Vagina (tissue), 2 donors: ENCODE measurements around the gene SLBP. TPM values are rescaled to one million over a fixed set of nuclear protein-coding genes. Genes with fewer than 3 reads are reported as not detected.

Source experiments
- DNase-seq, 2 donors: peaks; one replicate each; pipeline ENCODE4 v3.0.0-alpha.2; 2017; ENCODE audit errors: extremely low spot score in 2 of 2
- H3K27ac ChIP-seq: fragments of 200-600 bp; sonication (generic); one replicate; pipeline ENCODE4 v1.5.1; 2019
- H3K27me3 ChIP-seq: fragments of 200-600 bp; sonication (generic); one replicate; pipeline ENCODE4 v1.5.1; 2019
- H3K36me3 ChIP-seq, 2 donors: fragments of 200-600 bp; sonication (generic); one replicate each; pipeline ENCODE4 v1.5.1; 2017 to 2019
- H3K4me1 ChIP-seq: fragments of 200-600 bp; sonication (generic); one replicate; pipeline ENCODE4 v1.5.1; 2019
- H3K4me3 ChIP-seq, 2 donors: fragments of 200-600 bp; sonication (generic); 1 replicate in 1 of 2; 2 replicates in 1 of 2; pipeline ENCODE4 v1.5.1; 2016 to 2019
- H3K9me3 ChIP-seq: fragments of 200-600 bp; sonication (generic); one replicate; pipeline ENCODE4 v1.5.1; 2019
- POLR2A ChIP-seq, 2 donors: fragments of 450-650 bp; IDR thresholded peaks; one replicate each; pipeline ENCODE4 v1.6.1; 2017; ENCODE audit warnings: antibody characterized with exemption in 2 of 2, mild to moderate bottlenecking in 2 of 2, moderate library complexity in 2 of 2
- POLR2AphosphoS5 ChIP-seq, 2 donors: sonication (generic); formaldehyde crosslinking; IDR thresholded peaks; one replicate each; pipeline ENCODE4 v1.9.0; 2017; ENCODE audit warnings: antibody characterized with exemption in 2 of 2, mild to moderate bottlenecking in 2 of 2, low read depth in 1 of 2; ENCODE audit not compliant: insufficient read depth in 1 of 2
- intact Hi-C: fragments of 100-400 bp; cut with DNase I; formaldehyde crosslinking; loops from one replicate; pipeline ENCODE4 v1.15.1; 2023
- total RNA-seq: library from RNA; depleted of rRNA; stranded (reverse); fragments of >200 nt; gene quantifications from one replicate; pipeline ENCODE4 v1.2.3, GENCODE V29; 2016
- TF ChIP-seq, protein P1 (sequence below), 3 experiments: fragments of 450-650 bp in 2 of 3; fragments of 200-600 bp in 1 of 3; sonication (generic) in 1 of 3; IDR thresholded peaks; one replicate each; pipeline ENCODE4 v1.5.1; 2017 to 2019; ENCODE audit warnings: antibody characterized with exemption in 3 of 3, mild to moderate bottlenecking in 2 of 3, moderate library complexity in 2 of 3

Gene SLBP
- total RNA-seq, 1 donor from 2014 or later, result 49.6 TPM

DNA sequence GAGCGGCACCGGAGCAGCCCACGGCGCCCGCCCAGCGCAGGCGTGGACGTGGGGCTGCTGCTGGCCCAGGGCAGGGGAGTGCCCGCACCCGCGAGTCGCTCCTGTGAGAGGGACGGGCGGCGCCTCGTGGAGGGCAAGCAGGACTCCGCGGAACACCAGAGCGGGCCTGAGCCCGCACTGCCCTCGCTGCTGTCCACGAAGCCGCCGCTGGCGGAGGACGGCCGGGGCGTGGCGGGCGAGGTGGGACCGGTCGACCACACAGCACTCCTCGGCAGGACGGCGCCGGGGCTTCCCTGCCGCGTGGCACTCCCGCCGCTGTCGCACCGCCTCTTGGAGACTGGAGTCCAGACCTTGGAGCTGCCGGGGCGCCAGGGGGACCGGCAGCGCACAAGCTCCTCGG is 57.0 kb downstream of the SLBP start:
- Histone ChIP-seq H3K27me3 (no peaks in the 10 kb centered on the region), H3K4me1 (no peaks in the 10 kb centered on the region), H3K36me3 (no peaks in the 10 kb centered on the region), H3K27ac (no peak overlapping the region), H3K4me3 (no peak overlapping the region), H3K9me3 (no peaks in the 10 kb centered on the region)
- intact Hi-C loops, result no loop called here
- no peak for TF ChIP-seq POLR2A (IDR thresholded peaks at IDR 0.05)
- TF ChIP-seq, protein P1, sequence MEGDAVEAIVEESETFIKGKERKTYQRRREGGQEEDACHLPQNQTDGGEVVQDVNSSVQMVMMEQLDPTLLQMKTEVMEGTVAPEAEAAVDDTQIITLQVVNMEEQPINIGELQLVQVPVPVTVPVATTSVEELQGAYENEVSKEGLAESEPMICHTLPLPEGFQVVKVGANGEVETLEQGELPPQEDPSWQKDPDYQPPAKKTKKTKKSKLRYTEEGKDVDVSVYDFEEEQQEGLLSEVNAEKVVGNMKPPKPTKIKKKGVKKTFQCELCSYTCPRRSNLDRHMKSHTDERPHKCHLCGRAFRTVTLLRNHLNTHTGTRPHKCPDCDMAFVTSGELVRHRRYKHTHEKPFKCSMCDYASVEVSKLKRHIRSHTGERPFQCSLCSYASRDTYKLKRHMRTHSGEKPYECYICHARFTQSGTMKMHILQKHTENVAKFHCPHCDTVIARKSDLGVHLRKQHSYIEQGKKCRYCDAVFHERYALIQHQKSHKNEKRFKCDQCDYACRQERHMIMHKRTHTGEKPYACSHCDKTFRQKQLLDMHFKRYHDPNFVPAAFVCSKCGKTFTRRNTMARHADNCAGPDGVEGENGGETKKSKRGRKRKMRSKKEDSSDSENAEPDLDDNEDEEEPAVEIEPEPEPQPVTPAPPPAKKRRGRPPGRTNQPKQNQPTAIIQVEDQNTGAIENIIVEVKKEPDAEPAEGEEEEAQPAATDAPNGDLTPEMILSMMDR (IDR thresholded peaks at IDR 0.05), result no peak
- DNase-seq, result no peak

DNA sequence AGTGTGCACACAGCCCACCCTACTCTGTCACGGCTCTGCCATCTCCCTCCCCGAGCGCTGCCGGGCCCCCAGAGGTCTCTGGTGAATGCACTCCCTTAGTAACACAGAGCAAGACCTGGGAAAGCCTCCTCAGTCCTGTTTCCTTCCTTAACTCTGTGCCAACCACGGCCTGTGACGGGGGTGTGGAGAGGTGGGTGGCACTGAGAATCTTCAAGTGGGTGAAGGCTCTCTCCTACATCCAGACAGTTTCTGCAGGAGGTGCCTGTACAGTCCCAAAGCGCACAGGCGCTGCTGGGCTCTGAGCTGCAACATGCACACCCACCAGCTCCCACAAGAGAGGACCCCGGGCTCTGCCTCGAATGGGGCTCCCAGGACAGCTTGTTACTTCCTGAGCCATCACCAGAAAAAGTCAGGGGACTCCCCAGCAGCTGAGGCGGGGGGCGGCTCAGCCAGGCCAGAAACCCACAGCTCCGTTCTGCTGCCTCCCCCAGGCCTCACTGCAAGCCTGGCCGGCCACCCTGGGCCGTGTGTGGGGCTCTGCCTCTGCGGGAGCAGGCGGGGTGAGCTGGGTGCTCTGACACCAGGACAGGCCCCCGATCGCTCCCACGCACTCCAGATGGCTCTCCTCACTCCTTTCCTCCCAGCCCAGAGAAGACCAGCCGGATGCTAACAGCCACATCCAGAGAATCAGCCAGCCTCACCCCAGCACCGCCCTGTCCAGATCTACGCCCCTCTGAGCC is 57.7 kb downstream of the SLBP start:
- intact Hi-C loops, result no loop called here
- no peak for DNase-seq
- TF ChIP-seq POLR2AphosphoS5 (IDR thresholded peaks at IDR 0.05; ENCODE audit: insufficient read depth in 1 of 2, low read depth in 1 of 2) (no peak), POLR2A (IDR thresholded peaks at IDR 0.05) (no peak)
- TF ChIP-seq, protein P1 (IDR thresholded peaks at IDR 0.05), result no peak
- Histone ChIP-seq H3K4me1 (no peaks in the 10 kb centered on the region), H3K27ac (no peak overlapping the region), H3K4me3 (no peak overlapping the region), H3K9me3 (no peaks in the 10 kb centered on the region), H3K36me3 (no peaks in the 10 kb centered on the region), H3K27me3 (no peaks in the 10 kb centered on the region)

DNA sequence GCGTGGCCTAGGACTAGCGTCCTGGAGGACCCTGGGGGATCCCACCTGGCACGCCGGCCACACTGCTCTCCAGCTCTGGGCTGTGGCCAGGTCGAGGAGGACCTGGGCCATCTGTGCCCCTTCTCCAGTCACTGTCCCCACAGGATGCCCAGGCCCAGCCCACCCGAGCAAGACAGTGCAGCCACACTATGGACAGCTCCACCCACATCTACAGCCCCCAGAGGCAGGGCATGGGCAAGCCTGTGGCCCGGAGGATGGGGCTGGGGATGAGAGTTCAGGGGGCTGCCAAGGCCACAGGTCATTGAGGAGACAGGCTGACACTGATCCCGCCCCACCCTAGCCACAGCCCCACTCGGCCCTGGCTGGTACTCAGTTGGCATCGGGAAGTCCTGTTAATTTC is 58.3 kb downstream of the SLBP start:
- no peak for TF ChIP-seq POLR2AphosphoS5 (IDR thresholded peaks at IDR 0.05; ENCODE audit: insufficient read depth in 1 of 2, low read depth in 1 of 2)
- no peak for TF ChIP-seq POLR2A (IDR thresholded peaks at IDR 0.05)
- TF ChIP-seq, protein P1 (IDR thresholded peaks at IDR 0.05), result no peak
- Histone ChIP-seq H3K36me3 (no peaks in the 10 kb centered on the region), H3K9me3 (no peaks in the 10 kb centered on the region), H3K4me3 (no peak overlapping the region), H3K27me3 (no peaks in the 10 kb centered on the region), H3K27ac (no peak overlapping the region), H3K4me1 (no peaks in the 10 kb centered on the region)
- intact Hi-C loops, result no loop called here
- DNase-seq, result no peak

DNA sequence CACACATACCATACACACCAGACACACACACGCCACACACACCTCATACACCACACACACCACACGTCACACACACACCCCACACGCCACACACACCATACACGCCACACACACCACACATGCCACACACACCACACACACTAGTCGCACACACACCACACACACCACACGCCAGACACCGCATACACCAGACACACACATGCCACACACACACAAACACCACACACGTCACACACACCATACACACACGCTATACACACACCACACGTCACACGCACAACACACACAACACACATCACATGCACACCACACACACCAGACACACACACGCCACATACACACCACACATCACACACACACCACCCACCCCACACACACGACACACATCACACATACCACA is 60.0 kb downstream of the SLBP start:
- Histone ChIP-seq H3K27me3 (no peaks in the 10 kb centered on the region), H3K4me1 (no peaks in the 10 kb centered on the region), H3K9me3 (no peaks in the 10 kb centered on the region), H3K4me3 (no peak overlapping the region), H3K27ac (no peak overlapping the region), H3K36me3 (no peaks in the 10 kb centered on the region)
- intact Hi-C loops, result no loop called here
- DNase-seq, result no peak
- TF ChIP-seq POLR2A (IDR thresholded peaks at IDR 0.05) (no peak), POLR2AphosphoS5 (IDR thresholded peaks at IDR 0.05; ENCODE audit: insufficient read depth in 1 of 2, low read depth in 1 of 2) (no peak)
- TF ChIP-seq, protein P1 (IDR thresholded peaks at IDR 0.05), result no peak

DNA sequence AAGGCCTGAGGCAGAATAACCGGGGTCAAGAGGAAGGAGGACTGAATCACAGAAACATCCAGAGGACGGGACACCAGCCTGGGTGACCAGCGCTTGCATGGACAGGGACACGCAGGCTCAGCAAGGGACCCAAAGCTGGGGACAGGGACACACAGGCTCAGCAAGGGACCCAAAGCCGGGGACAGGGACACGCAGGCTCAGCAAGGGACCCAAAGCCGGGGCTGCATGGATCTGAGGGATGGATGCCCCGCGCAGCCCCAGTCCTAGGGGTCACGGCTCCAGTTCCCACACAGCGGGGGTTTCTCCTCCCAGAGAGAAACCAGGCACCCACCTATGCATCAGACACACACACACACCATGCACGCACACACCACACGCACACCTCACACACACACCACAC is 60.5 kb downstream of the SLBP start:
- Histone ChIP-seq H3K4me1 (no peaks in the 10 kb centered on the region), H3K36me3 (no peaks in the 10 kb centered on the region), H3K27ac (no peak overlapping the region), H3K4me3 (no peak overlapping the region), H3K27me3 (no peaks in the 10 kb centered on the region), H3K9me3 (no peaks in the 10 kb centered on the region)
- DNase-seq, result no peak
- TF ChIP-seq, protein P1 (IDR thresholded peaks at IDR 0.05), result no peak
- TF ChIP-seq POLR2AphosphoS5 (IDR thresholded peaks at IDR 0.05; ENCODE audit: insufficient read depth in 1 of 2, low read depth in 1 of 2) (no peak), POLR2A (IDR thresholded peaks at IDR 0.05) (no peak)
- intact Hi-C loops, result no loop called here
